Measurements from ENCODE around the gene TUT1.

- TF ChIP-seq EZH2 (IDR thresholded peaks at IDR 0.05), result no peak
- no peak for TF ChIP-seq POLR2AphosphoS5 (IDR thresholded peaks at IDR 0.05; ENCODE audit: borderline replicate concordance, low read depth, low read length)
- no peak for TF ChIP-seq FOXP2 (optimal IDR thresholded peaks at IDR 0.05; ENCODE audit: control extremely low read depth, extremely low read length, insufficient read depth)
These were observed 17.5 kb upstream of the TUT1 start for GRCh38 chr11:62608776-62609175.
